Panc1 (cell line): ENCODE measurements around the gene XK. TPM values are rescaled to one million over a fixed set of nuclear protein-coding genes. Genes with fewer than 3 reads are reported as not detected.

Experiments
- ATAC-seq: fragments of 200-7000 bp; cut with Tn5 transposase; 2 replicates; pipeline ENCODE4 v1.9.1; 2020; ENCODE audit warnings: mild to moderate bottlenecking, moderate library complexity
- BruUV-seq: library from RNA; stranded (reverse); fragments of 400-500 nt; replicated peaks from 2 replicates; lab custom pipeline; 2021; lab: Mats Ljungman, UMichigan
- CTCF ChIA-PET: fragments of 300-600 bp; sonication (Branson Sonifier 250); formaldehyde crosslinking; loops from one replicate; lab custom pipeline; 2022; ENCODE audit warnings: antibody characterized with exemption; lab: Charles Lee
- POLR2A ChIA-PET: fragments of 300-600 bp; sonication (Branson Sonifier 250); formaldehyde crosslinking; loops from one replicate; lab custom pipeline; 2022; ENCODE audit warnings: antibody characterized with exemption; lab: Charles Lee
- DNase-seq: peaks from one replicate; pipeline ENCODE4 v3.0.0-alpha.2; 2010; ENCODE audit warnings: low read depth, low spot score
- H3K27ac ChIP-seq: 2 replicates; pipeline ENCODE4 v1.5.1; 2011; ENCODE audit warnings: mild to moderate bottlenecking, low read length, inconsistent platforms
- H3K27me3 ChIP-seq: fragments of 200-500 bp; sonication (Bioruptor generic); 2 replicates; pipeline ENCODE4 v1.6.0; 2014; ENCODE audit warnings: low read length, inconsistent platforms; ENCODE audit not compliant: control insufficient read depth, insufficient read depth
- H3K36me3 ChIP-seq: fragments of 200-500 bp; sonication (Bioruptor generic); 2 replicates; pipeline ENCODE4 v1.5.1; 2014; ENCODE audit warnings: inconsistent platforms, mild to moderate bottlenecking, low read length, moderate library complexity; ENCODE audit not compliant: control insufficient read depth, insufficient read depth
- H3K4me1 ChIP-seq: 2 replicates; pipeline ENCODE4 v1.5.1; 2011; ENCODE audit warnings: inconsistent platforms, mild to moderate bottlenecking, low read length, moderate library complexity; ENCODE audit not compliant: control insufficient read depth, insufficient read depth
- H3K4me3 ChIP-seq, 2 experiments: 2 replicates each; pipeline ENCODE4 v1.5.1; 2011 to 2012; ENCODE audit warnings: low read depth in 2 of 2, low read length in 2 of 2, mild to moderate bottlenecking in 2 of 2, inconsistent platforms in 1 of 2, moderate library complexity in 1 of 2
- H3K9me3 ChIP-seq: fragments of 200-500 bp; sonication (Bioruptor generic); 2 replicates; pipeline ENCODE4 v1.5.1; 2014; ENCODE audit warnings: low read depth, mild to moderate bottlenecking, inconsistent platforms, low read length, moderate library complexity; ENCODE audit not compliant: control insufficient read depth, insufficient read depth
- CTCF ChIP-seq: fragments of 450-650 bp; IDR thresholded peaks from 2 replicates; pipeline ENCODE4 v1.5.1; 2017; ENCODE audit warnings: mild to moderate bottlenecking
- POLR2AphosphoS5 ChIP-seq: IDR thresholded peaks from 2 replicates; pipeline ENCODE4 v1.6.1; 2012; ENCODE audit warnings: mild to moderate bottlenecking, low read depth, low read length, moderate library complexity
- REST ChIP-seq, 2 experiments: IDR thresholded peaks; 2 replicates each; pipeline ENCODE4 v1.6.1; 2011 to 2012; ENCODE audit warnings: low read depth in 2 of 2, control low read depth in 1 of 2, low read length in 1 of 2, mild to moderate bottlenecking in 1 of 2, moderate library complexity in 1 of 2; ENCODE audit not compliant: insufficient read depth in 1 of 2
- SIN3A ChIP-seq: IDR thresholded peaks from 2 replicates; pipeline ENCODE4 v1.6.1; 2012; ENCODE audit warnings: low read depth, mild to moderate bottlenecking, low read length, moderate library complexity, borderline replicate concordance; ENCODE audit not compliant: insufficient read depth
- TCF7L2 ChIP-seq: IDR thresholded peaks from 2 replicates; pipeline ENCODE4 v1.6.1; 2011; ENCODE audit warnings: mild to moderate bottlenecking, low read depth, low read length, inconsistent platforms
- in situ Hi-C: cut with HindIII; loops from 2 replicates; pipeline ENCODE4 v1.10.0; 2016; ENCODE audit warnings: low sequenced_read_pairs, low pct_unique_long_range_greater_than_20kb
- intact Hi-C: fragments of 100-400 bp; cut with micrococcal nuclease; formaldehyde crosslinking; loops from one replicate; pipeline ENCODE4 v1.10.0; 2022; ENCODE audit not compliant: unreplicated experiment
- total RNA-seq: library from RNA; stranded (reverse); gene quantifications from one replicate; pipeline ENCODE4 v1.2.1, GENCODE V29; 2021; ENCODE audit not compliant: unreplicated experiment

XK gene
- total RNA-seq, 1 experiment from 2014 or later = 1.3 TPM

DNA sequence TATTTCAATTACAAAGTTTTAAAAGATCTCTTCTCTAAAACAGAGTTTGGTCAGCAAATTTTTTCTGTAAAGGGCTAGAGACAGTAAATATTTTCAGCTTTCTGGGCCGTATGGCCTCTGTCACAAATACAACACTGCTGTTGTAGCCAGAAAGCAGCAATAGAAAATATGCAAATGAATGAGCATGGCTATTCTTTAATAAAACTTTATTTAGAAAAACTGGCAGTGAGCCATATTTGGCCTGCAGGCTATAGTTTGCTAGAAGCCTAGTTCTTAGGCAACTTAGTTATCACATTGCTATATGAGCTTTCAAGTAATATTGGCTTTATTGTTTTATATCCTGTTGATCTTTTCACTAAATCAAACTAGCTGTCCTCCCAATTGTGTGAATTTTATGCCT, 26.5 kb upstream of the XK start:
- intact Hi-C loops (no loop called here), in situ Hi-C loops (no loop called here)
- Histone ChIP-seq H3K27me3 (no peaks in the 10 kb centered on the region), H3K4me3 (no peak overlapping the region), H3K9me3 (no peaks in the 10 kb centered on the region), H3K4me1 (no peaks in the 10 kb centered on the region), H3K27ac (no peak overlapping the region), H3K36me3 (no peaks in the 10 kb centered on the region)
- POLR2A ChIA-PET = no interaction called here
- no peak for TF ChIP-seq TCF7L2
- no peak for TF ChIP-seq SIN3A
- TF ChIP-seq POLR2AphosphoS5 = no peak
- no peak for TF ChIP-seq CTCF
- TF ChIP-seq REST (IDR thresholded peaks at IDR 0.05; ENCODE audit: insufficient read depth in 1 of 2, low read depth in 2 of 2, low read length in 1 of 2) = no peak
- BruUV-seq = no TSS peak
- CTCF ChIA-PET = no interaction called here
- DNase-seq (no peak), ATAC-seq (no peak)

GRCh38 chrX:37662181-37662580, 23.4 kb upstream of the XK start:
- CTCF ChIA-PET = no interaction called here

More at GRCh38 chrX:37662181-37662580, 23.4 kb upstream of the XK start:
- no peaks in the 10 kb centered on the region for H3K27me3 ChIP-seq
- in situ Hi-C loops (no loop called here), intact Hi-C loops (no loop called here)
- no TSS peak for BruUV-seq
- ATAC-seq (no peak), DNase-seq (no peak)
- H3K4me1 ChIP-seq = no peaks in the 10 kb centered on the region
- TF ChIP-seq SIN3A (no peak), TCF7L2 (no peak), REST (IDR thresholded peaks at IDR 0.05; ENCODE audit: insufficient read depth in 1 of 2, low read depth in 2 of 2, low read length in 1 of 2) (no peak), POLR2AphosphoS5 (no peak), CTCF (no peak)
- POLR2A ChIA-PET = no interaction called here
- no peak overlapping the region for H3K4me3 ChIP-seq
- no peak overlapping the region for H3K27ac ChIP-seq
- no peaks in the 10 kb centered on the region for H3K36me3 ChIP-seq
- no peaks in the 10 kb centered on the region for H3K9me3 ChIP-seq
